Central memory CD8-positive, alpha-beta T cell (primary cell): ENCODE results near the gene GPR152.
"Not testable (repeated sequence)": the region's sequence is repeated elsewhere in the genome, so short reads cannot be mapped to it uniquely, and the experiment has no call there.

ENCODE experiments used
- ATAC-seq: fragments of 150-1000 bp; cut with Tn5 transposase; replicated peaks from 2 replicates; pipeline ENCODE4 v1.10.0; 2022; ENCODE audit warnings: mild to moderate bottlenecking, moderate FRiP score, moderate number of reproducible peaks; ENCODE audit not compliant: poor library complexity, severe bottlenecking; ENCODE audit errors: extremely low read depth
- DNase-seq, 2 donors: peaks; one replicate each; pipeline ENCODE4 v3.0.0; 2021; ENCODE audit warnings: low spot score in 2 of 2
- H3K27ac Mint-ChIP-seq: one replicate; pipeline ENCODE4 v1.8.0; 2022; ENCODE audit warnings: low read depth, mild to moderate bottlenecking, moderate library complexity, mixed read lengths
- H3K27me3 Mint-ChIP-seq: one replicate; pipeline ENCODE4 v1.8.0; 2022; ENCODE audit warnings: mixed read lengths
- H3K36me3 Mint-ChIP-seq: one replicate; pipeline ENCODE4 v1.8.0; 2022; ENCODE audit warnings: mild to moderate bottlenecking, moderate library complexity, mixed read lengths; ENCODE audit not compliant: insufficient read depth
- H3K4me1 Mint-ChIP-seq: one replicate; pipeline ENCODE4 v1.8.0; 2022; ENCODE audit warnings: mixed read lengths
- H3K4me3 Mint-ChIP-seq: one replicate; pipeline ENCODE4 v1.8.0; 2022; ENCODE audit warnings: mild to moderate bottlenecking, moderate library complexity, mixed read lengths
- H3K9me3 Mint-ChIP-seq: one replicate; pipeline ENCODE4 v1.8.0; 2022; ENCODE audit warnings: mixed read lengths

The GPR152 gene

DNA sequence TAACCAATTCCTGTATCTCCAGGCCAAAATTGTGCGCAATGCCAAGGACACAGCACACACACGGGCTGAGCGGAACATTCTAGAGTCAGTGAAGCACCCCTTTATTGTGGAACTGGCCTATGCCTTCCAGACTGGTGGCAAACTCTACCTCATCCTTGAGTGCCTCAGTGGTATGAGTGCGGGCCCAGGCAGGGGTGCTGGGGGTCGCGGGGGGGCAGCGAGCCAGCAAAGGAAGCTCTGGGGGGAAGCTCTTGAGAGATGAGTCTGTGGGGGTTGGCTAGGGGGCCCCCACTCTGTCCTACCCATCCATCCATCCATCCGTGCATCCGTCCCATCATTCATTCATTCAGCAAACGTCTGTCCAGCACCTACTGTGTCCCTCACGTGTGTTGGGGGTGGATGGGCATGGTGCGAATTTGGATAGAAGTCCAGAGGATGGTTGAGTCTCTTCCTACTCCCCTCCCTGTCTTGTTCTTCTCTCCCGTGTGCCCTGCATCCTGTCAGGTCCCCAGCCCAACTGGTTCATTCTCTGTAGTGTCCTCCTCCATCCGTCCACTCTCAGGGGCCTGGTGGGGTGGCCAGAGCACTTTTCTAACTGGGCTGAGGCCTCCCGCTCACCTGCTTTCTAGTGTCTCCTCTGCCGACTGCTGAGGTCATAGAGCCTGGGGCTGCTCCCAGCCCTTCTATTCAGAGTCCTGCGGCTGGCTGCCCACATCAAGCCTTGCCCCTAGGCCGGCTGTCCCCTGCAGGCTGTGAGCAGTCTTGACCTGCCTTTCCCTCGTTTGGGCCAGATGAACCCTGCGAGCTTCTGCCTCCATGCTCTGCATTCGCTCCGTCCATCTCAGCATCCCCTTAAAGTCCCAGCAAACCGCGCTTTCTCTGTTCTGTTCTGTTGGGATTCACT, 20.9 kb downstream of the GPR152 start:
- Mint-ChIP-seq H3K4me1 (peaks cover 51% of the 10 kb centered on the region), H3K4me3 (peak overlapping the region; percentile 55), H3K27ac (no peak overlapping the region), H3K36me3 (peaks cover 54% of the 10 kb centered on the region), H3K27me3 (no peaks in the 10 kb centered on the region), H3K9me3 (no peaks in the 10 kb centered on the region)
- DNase-seq (no peak), ATAC-seq (no peak)

DNA sequence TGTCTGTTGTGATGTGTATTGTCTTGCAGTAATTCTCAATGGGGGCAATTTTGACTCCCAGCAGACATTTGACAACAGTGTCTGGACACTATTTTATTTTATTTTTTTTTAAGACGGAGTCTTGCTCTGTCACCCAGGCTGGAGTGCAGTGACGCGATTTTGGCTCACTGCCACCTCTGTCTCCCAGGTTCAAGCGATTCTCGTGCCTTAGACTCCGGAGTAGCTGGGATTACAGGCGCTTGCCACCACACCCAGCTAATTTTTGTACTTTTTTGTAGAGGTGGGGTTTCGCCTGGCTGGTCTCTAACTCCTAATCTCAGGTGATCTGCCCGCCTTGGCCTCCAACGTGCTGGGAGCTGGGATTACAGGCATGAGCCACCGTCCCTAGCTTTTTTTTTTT, 22.8 kb downstream of the GPR152 start:
- Mint-ChIP-seq H3K27me3 (no peaks in the 10 kb centered on the region), H3K27ac (no peak overlapping the region), H3K9me3 (no peaks in the 10 kb centered on the region), H3K36me3 (peaks cover 42% of the 10 kb centered on the region), H3K4me3 (peak overlapping the region; percentile 90), H3K4me1 (peaks cover 41% of the 10 kb centered on the region)
- no peak for ATAC-seq
- DNase-seq, result no peak

DNA sequence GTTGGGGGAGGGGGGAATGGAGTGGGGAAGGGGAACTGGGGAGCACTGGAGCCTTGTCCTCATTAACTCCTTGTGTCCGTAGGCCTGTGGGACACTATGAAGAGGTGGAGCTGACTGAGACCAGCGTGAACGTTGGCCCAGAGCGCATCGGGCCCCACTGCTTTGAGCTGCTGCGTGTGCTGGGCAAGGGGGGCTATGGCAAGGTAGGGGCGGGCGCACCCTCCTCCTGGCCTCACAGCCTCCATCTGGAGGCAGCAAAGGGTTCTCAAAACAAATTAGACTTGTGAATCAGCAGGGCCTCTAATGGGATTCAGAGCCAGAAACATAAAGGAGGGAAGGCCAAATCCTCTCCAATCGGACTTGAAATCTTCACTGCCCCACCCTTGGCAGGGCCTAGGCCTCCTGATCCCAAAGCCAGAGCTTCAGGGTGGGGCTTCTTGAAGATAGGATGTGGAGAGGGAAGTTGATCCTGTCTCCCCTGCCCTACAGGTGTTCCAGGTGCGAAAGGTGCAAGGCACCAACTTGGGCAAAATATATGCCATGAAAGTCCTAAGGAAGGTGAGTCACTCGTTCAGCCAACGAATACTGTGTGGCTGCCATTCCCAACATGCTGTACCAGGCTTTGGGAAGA, 23.4 kb downstream of the GPR152 start:
- Mint-ChIP-seq H3K27ac (peak overlapping the region; percentile 96), H3K36me3 (peaks cover 37% of the 10 kb centered on the region), H3K4me3 (peak overlapping the region; percentile 90), H3K9me3 (no peaks in the 10 kb centered on the region), H3K4me1 (peaks cover 41% of the 10 kb centered on the region), H3K27me3 (no peaks in the 10 kb centered on the region)
- DNase-seq (no peak), ATAC-seq (no peak)

DNA sequence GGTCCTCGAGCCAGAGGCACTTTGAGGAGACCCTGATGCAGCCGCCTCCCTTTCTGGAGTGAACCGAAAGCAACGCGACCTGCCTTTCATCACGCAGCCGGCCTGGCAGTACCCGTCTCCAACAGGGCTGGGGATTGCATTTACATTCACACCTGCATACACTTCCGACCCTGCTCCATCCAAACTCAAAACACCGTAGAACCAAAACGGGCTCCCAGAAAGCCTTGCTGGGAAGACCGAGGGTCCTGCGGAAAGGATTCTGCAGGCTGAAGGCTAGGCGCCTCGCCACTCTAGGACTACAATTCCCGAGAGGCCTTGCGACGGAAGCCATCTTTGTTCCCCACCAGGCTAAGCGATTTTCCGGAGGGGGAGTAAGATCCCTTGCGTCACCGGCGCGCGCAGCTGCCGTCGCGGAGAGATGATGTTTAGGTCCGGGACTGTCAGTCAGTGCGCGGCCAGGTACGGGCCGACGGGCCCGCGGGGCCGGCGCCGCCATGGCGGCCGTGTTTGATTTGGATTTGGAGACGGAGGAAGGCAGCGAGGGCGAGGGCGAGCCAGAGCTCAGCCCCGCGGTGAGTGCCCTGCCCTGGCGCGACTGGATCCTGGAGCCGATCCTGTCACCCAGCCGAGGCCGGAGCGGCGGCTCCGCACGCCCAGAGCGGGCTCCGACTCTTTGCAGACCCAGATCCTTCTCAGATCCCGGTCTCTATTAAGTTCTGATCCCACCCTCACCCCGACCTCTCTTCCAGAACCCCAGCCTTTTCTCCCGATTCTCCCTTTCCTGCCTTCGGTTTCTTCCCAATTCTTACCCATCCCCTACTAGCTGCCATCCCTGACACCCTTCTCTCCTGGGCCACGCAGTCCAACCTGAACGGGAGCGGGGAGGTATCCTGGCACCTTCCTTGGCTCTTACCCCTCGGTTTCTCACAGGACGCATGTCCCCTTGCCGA, 24.2 kb downstream of the GPR152 start, which contains the start of gene RPS6KB2:
Gene RPS6KB2, plus strand, starts transcription at position 443 of the 950 bp plus-strand sequence. Its CDS starts 52 bp downstream, at position 495.
- ATAC-seq (peak; percentile 86), DNase-seq (peak; percentile 98 to 99)
- Mint-ChIP-seq H3K36me3 (peaks cover 31% of the 10 kb centered on the region), H3K9me3 (no peaks in the 10 kb centered on the region), H3K27me3 (no peaks in the 10 kb centered on the region), H3K4me3 (peak within 1 kb of the TSS; percentile 90), H3K4me1 (peaks cover 32% of the 10 kb centered on the region), H3K27ac (peak within 1 kb of the TSS; percentile 96)

DNA sequence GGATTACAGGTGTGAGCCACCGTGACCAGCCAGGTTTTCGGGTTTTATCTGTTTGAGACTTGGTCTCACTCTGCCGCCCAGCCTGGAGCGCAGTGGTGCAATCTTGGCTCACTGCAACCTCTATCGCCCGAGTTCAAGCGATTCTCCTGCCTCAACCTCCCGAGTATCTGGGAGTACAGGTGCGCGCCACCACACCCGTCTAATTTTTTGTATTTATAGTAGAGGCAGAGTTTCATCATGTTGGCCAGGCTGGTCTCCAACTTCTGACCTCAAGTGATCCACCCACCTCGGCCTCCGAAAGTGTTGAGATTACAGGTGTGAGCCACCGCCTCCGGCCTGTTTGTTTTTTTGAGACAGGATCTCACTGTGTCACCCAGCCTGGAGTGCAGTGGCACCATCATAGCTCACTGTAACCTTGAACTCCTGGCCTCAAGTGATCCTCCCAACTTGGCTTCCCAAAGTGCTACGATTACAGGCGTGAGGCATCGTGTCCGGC, 25.1 kb downstream of the GPR152 start:
- peaks cover 31% of the 10 kb centered on the region for H3K4me1 Mint-ChIP-seq
- peak overlapping the region; percentile 96 for H3K27ac Mint-ChIP-seq
- DNase-seq, result not testable (repeated sequence)

DNA sequence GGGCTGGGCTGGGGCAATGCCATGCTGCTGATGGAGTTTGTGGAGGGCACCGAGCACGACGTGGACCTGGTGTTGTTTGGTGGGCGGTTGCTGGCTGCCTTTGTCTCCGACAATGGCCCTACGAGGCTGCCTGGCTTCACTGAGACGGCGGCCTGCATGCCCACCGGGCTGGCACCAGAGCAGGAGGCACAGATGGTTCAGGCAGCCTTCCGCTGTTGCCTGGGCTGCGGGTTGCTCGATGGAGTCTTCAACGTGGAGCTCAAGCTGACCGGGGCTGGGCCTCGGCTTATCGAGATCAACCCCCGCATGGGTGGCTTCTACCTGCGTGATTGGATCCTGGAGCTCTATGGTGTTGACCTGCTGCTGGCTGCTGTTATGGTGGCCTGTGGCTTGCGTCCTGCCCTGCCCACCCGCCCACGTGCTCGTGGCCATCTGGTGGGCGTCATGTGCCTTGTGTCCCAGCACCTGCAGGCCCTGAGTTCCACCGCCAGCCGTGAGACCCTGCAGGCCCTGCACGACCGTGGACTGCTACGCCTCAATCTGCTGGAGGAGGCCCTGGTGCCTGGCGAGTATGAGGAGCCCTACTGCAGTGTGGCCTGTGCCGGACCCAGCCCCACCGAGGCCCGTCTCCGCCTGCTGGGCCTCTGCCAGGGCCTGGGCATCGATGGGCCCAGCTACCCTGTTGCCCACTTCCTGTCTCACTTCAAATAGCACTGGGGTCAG, 28.5 kb downstream of the GPR152 start:
- Mint-ChIP-seq H3K9me3 (no peaks in the 10 kb centered on the region), H3K4me1 (peaks cover 38% of the 10 kb centered on the region), H3K4me3 (no peak overlapping the region), H3K36me3 (peaks cover 12% of the 10 kb centered on the region), H3K27me3 (no peaks in the 10 kb centered on the region), H3K27ac (peak overlapping the region; percentile 55)
- DNase-seq (no peak), ATAC-seq (no peak)

More for the DNA sequence above, 25.1 kb downstream of the GPR152 start:
- peaks cover 26% of the 10 kb centered on the region for H3K36me3 Mint-ChIP-seq
- peak overlapping the region; percentile 90 for H3K4me3 Mint-ChIP-seq
- not testable (repeated sequence) for H3K9me3 Mint-ChIP-seq, H3K27me3 Mint-ChIP-seq, ATAC-seq

DNA sequence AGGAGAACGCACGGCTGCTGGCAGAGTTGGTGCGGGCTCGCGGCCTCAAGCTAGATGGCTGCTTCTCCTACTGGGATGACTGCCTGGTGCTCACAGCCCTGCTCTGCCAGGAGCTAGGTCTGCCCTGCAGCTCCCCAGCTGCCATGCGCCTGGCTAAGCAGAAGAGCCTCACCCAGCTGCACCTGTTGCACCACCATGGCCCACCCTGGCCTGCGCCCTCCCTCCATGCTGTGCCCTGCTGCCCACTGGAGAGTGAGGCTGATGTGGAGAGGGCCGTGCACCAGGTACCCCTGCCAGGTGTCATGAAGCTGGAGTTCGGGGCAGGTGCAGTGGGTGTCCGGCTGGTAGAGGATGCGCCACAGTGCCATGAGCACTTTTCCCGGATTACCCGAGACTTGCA, 29.1 kb downstream of the GPR152 start:
- ATAC-seq (no peak), DNase-seq (no peak)
- Mint-ChIP-seq H3K27ac (no peak overlapping the region), H3K36me3 (peaks cover 7% of the 10 kb centered on the region), H3K4me1 (peaks cover 36% of the 10 kb centered on the region), H3K27me3 (no peaks in the 10 kb centered on the region), H3K4me3 (no peak overlapping the region), H3K9me3 (no peaks in the 10 kb centered on the region)

DNA sequence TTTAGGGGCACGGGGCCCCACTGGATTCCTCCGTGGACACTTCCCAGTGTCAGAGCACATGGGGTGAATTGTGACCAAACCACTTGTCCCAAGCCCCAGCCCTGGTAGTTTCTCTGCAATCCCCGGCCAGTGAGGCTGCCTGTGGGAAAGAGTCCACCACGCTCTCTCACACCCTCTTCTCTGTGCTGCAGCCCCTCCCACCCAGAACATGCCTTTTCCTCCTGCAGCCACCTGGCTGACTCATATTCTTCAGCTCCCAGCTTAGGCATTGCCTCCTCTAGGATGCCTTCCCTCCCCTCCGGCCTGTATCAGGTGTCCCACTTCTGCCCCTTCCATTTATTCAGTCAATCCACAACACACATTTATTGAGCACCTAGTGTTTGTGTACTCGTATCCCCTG, 29.6 kb downstream of the GPR152 start:
- Mint-ChIP-seq H3K9me3 (no peaks in the 10 kb centered on the region), H3K4me1 (peaks cover 40% of the 10 kb centered on the region), H3K27me3 (no peaks in the 10 kb centered on the region), H3K4me3 (no peak overlapping the region), H3K36me3 (peaks cover 3% of the 10 kb centered on the region), H3K27ac (no peak overlapping the region)
- DNase-seq, result no peak
- ATAC-seq, result no peak

DNA sequence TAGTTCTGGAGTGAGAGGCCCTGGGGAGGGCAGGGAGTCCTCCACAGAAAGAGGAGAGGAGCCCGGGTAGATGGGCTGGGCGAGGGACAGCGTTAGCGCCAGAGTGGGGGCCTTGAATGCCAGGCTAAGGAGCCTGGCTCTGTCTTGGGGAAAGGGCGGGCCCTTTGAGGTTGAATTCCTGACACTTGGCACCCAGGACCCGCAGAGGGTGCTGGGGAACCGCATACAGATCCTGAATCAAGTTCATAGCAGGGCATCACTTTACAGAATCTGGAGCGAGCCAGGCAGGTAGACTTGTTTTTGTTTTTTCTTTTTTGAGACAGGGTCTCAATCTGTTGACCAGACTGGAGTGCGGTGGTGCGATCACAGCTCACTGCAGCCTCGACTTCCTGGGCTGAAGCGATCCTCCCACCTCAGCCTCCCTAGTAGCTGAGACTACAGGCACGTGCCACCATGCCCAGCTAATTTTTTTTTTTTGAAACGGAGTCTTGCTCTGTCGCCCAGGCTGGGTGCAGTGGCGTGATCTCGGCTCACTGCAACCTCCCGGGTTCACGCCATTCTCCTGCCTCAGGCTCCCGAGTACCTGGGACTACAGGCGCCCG, 31.0 kb downstream of the GPR152 start:
- Mint-ChIP-seq H3K27me3 (no peaks in the 10 kb centered on the region), H3K27ac (peak overlapping the region; percentile 86), H3K9me3 (no peaks in the 10 kb centered on the region), H3K4me1 (peaks cover 54% of the 10 kb centered on the region), H3K36me3 (peaks cover 2% of the 10 kb centered on the region), H3K4me3 (peak overlapping the region; percentile 80)
- no peak for ATAC-seq
- no peak for DNase-seq

DNA sequence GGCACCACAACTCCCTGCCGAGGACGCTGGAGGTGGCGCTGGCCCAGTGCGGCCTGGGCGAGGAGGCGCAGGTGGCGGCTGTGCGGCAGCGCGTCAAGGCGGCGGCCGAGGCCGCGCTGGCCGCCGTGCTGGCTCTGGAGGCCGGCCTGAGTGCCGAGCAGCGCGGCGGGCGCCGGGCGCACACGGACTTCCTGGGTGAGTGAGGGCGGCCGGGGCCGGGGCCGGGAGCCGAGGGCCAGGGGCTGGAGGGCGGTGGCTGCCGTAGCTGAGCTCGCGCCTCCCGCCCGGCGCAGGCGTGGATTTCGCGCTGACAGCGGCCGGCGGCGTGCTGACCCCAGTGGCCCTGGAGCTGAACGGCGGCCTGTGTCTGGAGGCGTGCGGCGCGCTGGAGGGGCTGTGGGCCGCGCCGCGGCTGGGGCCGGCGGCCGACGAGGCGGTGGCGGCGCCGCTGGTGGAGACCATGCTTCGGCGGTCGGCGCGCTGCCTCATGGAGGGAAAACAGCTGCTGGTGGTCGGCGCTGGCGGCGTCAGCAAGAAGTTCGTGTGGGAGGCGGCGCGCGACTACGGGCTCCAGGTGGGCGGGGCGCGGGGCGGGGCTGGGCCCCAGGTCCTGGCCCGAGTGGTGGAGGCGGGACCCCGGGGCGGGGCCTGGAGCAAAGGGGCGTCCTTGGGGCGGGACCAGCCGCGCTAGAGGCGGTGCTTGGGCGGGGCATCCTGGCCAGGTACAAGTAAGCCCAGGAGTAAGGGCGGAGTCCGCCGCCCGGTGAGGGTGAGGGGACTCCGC, 31.7 kb downstream of the GPR152 start:
- Mint-ChIP-seq H3K36me3 (peaks cover 1% of the 10 kb centered on the region), H3K27me3 (no peaks in the 10 kb centered on the region), H3K9me3 (no peaks in the 10 kb centered on the region), H3K4me3 (peak overlapping the region; percentile 80), H3K27ac (peak overlapping the region; percentile 86), H3K4me1 (peaks cover 61% of the 10 kb centered on the region)
- DNase-seq (peak; percentile 97 to 99), ATAC-seq (peak; percentile 77)
